DND-41 (cell line): ENCODE data around the gene SPANXC.
"Not testable (repeated sequence)": the region's sequence is repeated elsewhere in the genome, so short reads cannot be mapped to it uniquely, and the experiment has no call there.

ENCODE experiments used
- ATAC-seq: fragments of 200-7000 bp; cut with Tn5 transposase; 3 replicates; pipeline ENCODE4 v1.9.1; 2021; ENCODE audit warnings: low read depth; ENCODE audit not compliant: insufficient read depth
- DNase-seq: peaks from one replicate; pipeline ENCODE4 v3.0.0-alpha.2; 2020
- H2AFZ ChIP-seq: 2 replicates; pipeline ENCODE4 v1.6.0; 2012; ENCODE audit warnings: low read depth, low read length
- H3K27ac ChIP-seq: 2 replicates; pipeline ENCODE4 v1.5.1; 2012; ENCODE audit warnings: low read length, inconsistent platforms
- H3K27me3 ChIP-seq: fragments of 200-600 bp; sonication (generic); 2 replicates; pipeline ENCODE4 v1.6.0; 2012; ENCODE audit warnings: low read length, mild to moderate bottlenecking, inconsistent platforms; ENCODE audit not compliant: insufficient read depth, poor library complexity
- H3K36me3 ChIP-seq: 2 replicates; pipeline ENCODE4 v1.5.1; 2012; ENCODE audit warnings: low read length, inconsistent platforms; ENCODE audit not compliant: insufficient read depth
- H3K4me1 ChIP-seq: 2 replicates; pipeline ENCODE4 v1.5.1; 2012; ENCODE audit warnings: mild to moderate bottlenecking, low read length; ENCODE audit not compliant: insufficient read depth
- H3K4me2 ChIP-seq: 2 replicates; pipeline ENCODE4 v1.6.0; 2012; ENCODE audit warnings: mild to moderate bottlenecking, moderate library complexity, low read length, inconsistent platforms; ENCODE audit not compliant: insufficient read depth
- H3K4me3 ChIP-seq, 2 experiments: fragments of 200-600 bp in 1 of 2; shearing (Covaris generic) in 1 of 2; 2 replicates each; pipeline ENCODE4 v1.5.1; 2012 to 2016; ENCODE audit warnings: inconsistent platforms in 2 of 2, low read length in 2 of 2, mild to moderate bottlenecking in 2 of 2, low read depth in 1 of 2, moderate library complexity in 1 of 2
- H3K79me2 ChIP-seq: 2 replicates; pipeline ENCODE4 v1.6.0; 2012; ENCODE audit warnings: low read length, inconsistent platforms; ENCODE audit not compliant: insufficient read depth
- H3K9ac ChIP-seq: 2 replicates; pipeline ENCODE4 v1.6.0; 2012; ENCODE audit warnings: low read depth, mild to moderate bottlenecking, inconsistent platforms, low read length, moderate library complexity
- H3K9me3 ChIP-seq: 2 replicates; pipeline ENCODE4 v1.5.1; 2012; ENCODE audit warnings: low read length, moderate library complexity, mild to moderate bottlenecking, inconsistent platforms; ENCODE audit not compliant: insufficient read depth, severe bottlenecking
- H4K20me1 ChIP-seq: 2 replicates; pipeline ENCODE4 v1.6.0; 2012; ENCODE audit warnings: low read length; ENCODE audit not compliant: insufficient read depth
- EZH2 ChIP-seq: IDR thresholded peaks from 3 replicates; pipeline ENCODE4 v1.6.1; 2012; ENCODE audit warnings: borderline replicate concordance, low read depth, mild to moderate bottlenecking, moderate library complexity, low read length, inconsistent platforms; ENCODE audit not compliant: severe bottlenecking
- TF ChIP-seq, protein P1 (sequence below): IDR thresholded peaks from 2 replicates; pipeline ENCODE4 v1.5.1; 2012; ENCODE audit warnings: borderline replicate concordance, low read length, moderate library complexity, mild to moderate bottlenecking; ENCODE audit not compliant: poor library complexity, severe bottlenecking; ENCODE audit errors: extremely low read depth

SPANXC gene, protein sequence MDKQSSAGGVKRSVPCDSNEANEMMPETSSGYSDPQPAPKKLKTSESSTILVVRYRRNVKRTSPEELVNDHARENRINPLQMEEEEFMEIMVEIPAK

DNA sequence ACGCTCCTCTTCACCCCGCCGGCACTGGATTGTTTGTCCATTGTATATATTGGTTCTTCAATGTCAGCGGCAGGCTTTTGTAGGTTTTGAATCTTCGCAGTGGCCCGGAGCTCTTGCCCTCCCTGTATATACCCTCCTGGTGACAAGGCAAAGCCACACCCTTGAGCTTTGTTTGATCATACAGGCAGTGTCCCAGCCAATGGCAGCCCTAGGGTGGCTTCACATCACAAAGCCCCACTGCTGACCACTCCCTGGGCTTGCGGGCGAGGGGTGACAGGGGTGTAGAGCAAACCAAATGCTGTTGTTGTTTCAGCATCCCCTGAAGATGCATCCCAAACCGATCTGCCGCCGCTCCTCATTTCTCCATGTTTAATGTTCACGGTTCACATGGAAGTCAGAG is at the start of gene SPANXC:
TSS of gene SPANXC (minus strand) at position 101 of the 400 bp plus-strand sequence. CDS start at position 41, 60 bp downstream.
- not testable (repeated sequence) for H4K20me1 ChIP-seq

DNA sequence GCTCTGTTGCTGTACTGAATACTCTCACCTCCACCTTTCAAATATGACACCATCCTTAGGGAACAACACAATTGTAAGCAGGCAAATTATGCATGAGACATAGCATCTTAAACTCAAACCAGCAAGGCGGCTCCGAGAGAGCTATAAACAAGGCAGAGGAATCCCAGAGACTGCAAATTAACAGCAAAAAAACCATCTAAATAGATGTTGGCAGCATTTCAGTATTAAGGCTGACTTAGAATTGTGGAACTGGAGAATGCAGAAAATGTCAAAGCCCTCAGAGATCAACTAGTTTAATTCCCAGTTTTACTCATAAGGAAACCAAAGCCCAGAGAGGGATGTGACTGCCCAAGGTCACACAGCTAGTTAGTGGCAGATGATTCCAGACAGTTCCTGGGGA is 37.2 kb upstream of the SPANXC start:
- no peaks in the 10 kb centered on the region for H3K27me3 ChIP-seq
- H3K4me1 ChIP-seq = no peaks in the 10 kb centered on the region
- ATAC-seq (no peak), DNase-seq (no peak)
- no peak overlapping the region for H3K27ac ChIP-seq
- no peak overlapping the region for H3K9ac ChIP-seq
- H2AFZ ChIP-seq = no peak overlapping the region
- TF ChIP-seq, protein P1, sequence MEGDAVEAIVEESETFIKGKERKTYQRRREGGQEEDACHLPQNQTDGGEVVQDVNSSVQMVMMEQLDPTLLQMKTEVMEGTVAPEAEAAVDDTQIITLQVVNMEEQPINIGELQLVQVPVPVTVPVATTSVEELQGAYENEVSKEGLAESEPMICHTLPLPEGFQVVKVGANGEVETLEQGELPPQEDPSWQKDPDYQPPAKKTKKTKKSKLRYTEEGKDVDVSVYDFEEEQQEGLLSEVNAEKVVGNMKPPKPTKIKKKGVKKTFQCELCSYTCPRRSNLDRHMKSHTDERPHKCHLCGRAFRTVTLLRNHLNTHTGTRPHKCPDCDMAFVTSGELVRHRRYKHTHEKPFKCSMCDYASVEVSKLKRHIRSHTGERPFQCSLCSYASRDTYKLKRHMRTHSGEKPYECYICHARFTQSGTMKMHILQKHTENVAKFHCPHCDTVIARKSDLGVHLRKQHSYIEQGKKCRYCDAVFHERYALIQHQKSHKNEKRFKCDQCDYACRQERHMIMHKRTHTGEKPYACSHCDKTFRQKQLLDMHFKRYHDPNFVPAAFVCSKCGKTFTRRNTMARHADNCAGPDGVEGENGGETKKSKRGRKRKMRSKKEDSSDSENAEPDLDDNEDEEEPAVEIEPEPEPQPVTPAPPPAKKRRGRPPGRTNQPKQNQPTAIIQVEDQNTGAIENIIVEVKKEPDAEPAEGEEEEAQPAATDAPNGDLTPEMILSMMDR = no peak
- no peak for TF ChIP-seq EZH2
- H3K9me3 ChIP-seq = no peaks in the 10 kb centered on the region
- H3K4me2 ChIP-seq = no peak overlapping the region
- no peaks in the 10 kb centered on the region for H3K79me2 ChIP-seq
- no peak overlapping the region for H3K4me3 ChIP-seq
- H3K36me3 ChIP-seq = no peaks in the 10 kb centered on the region
- H4K20me1 ChIP-seq = no peaks in the 10 kb centered on the region

More for the DNA sequence above, at the start of gene SPANXC:
- H3K4me1 ChIP-seq, ATAC-seq, H3K27me3 ChIP-seq, H2AFZ ChIP-seq, H3K27ac ChIP-seq, H3K9ac ChIP-seq, H3K9me3 ChIP-seq, H3K4me2 ChIP-seq, H3K4me3 ChIP-seq, H3K36me3 ChIP-seq, DNase-seq, H3K79me2 ChIP-seq: not testable (repeated sequence)

DNA sequence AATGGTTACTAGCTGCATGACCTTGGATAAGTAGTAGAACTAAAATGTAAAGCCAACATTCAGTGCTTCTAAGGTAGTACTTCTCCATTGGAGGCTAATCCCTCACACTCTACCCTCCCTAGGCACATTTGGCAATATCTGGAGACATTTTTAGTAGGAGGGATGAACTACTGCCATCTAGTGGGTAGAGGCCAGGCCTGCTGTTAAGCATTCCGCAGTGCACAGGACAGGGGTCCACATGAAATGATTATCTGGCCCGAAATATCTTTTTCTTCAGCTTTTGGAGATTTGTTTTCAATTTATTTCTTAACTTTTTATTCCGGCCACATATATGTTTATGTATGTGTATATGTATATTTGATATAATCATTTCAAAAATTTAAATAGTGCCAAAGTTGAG is 36.0 kb upstream of the SPANXC start:
- TF ChIP-seq, protein P1 = peak; percentile 48
- no peak for TF ChIP-seq EZH2
- no peak overlapping the region for H3K27ac ChIP-seq
- H3K4me1 ChIP-seq = no peaks in the 10 kb centered on the region
- no peaks in the 10 kb centered on the region for H4K20me1 ChIP-seq
- DNase-seq (no peak), ATAC-seq (no peak)
- no peak overlapping the region for H3K4me3 ChIP-seq
- H2AFZ ChIP-seq = no peak overlapping the region
- H3K9ac ChIP-seq = no peak overlapping the region
- no peaks in the 10 kb centered on the region for H3K79me2 ChIP-seq
- H3K36me3 ChIP-seq = no peaks in the 10 kb centered on the region
- H3K27me3 ChIP-seq = no peaks in the 10 kb centered on the region
- no peak overlapping the region for H3K4me2 ChIP-seq
- H3K9me3 ChIP-seq = no peaks in the 10 kb centered on the region

DNA sequence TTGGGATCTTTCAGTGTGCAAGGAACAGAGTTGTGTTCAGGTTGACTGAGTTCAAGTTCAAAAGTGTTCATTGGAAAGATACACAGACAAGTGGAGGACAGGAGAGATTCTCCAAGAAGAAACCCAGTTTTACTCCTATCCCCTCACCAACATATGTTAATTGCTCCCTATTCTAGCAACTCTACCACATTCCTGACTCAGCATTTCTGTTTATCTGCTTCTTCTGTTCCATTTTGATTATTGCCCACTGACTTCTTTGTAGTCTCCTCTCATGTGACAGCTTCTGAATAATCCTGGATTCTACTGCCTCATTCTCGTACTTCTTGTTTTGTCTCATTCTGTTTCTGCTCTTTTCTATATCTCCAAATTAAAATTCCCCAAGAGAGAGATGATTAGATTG is 15.8 kb upstream of the SPANXC start:
- H3K9ac ChIP-seq = no peak overlapping the region
- no peak for ATAC-seq

More for the DNA sequence above, 15.8 kb upstream of the SPANXC start:
- Histone ChIP-seq H3K79me2 (no peaks in the 10 kb centered on the region), H3K36me3 (no peaks in the 10 kb centered on the region), H3K27ac (no peak overlapping the region), H2AFZ (no peak overlapping the region), H4K20me1 (no peaks in the 10 kb centered on the region), H3K9me3 (no peaks in the 10 kb centered on the region), H3K4me3 (no peak overlapping the region), H3K4me2 (no peak overlapping the region), H3K27me3 (no peaks in the 10 kb centered on the region), H3K4me1 (no peaks in the 10 kb centered on the region)
- DNase-seq = no peak
- no peak for TF ChIP-seq EZH2
- TF ChIP-seq, protein P1 = no peak
